ES-I3 (cell line): ENCODE results near the gene LEUTX.

Experiments used
- H3K36me3 ChIP-seq: 2 replicates; pipeline ENCODE4 v1.6.1; 2013; ENCODE audit warnings: mild to moderate bottlenecking, low read length, control low read depth, moderate library complexity; ENCODE audit not compliant: insufficient read depth
- H3K4me1 ChIP-seq: 2 replicates; pipeline ENCODE4 v1.6.1; 2013; ENCODE audit warnings: mild to moderate bottlenecking, control low read depth, low read length; ENCODE audit not compliant: insufficient read depth
- H3K9ac ChIP-seq: 2 replicates; pipeline ENCODE4 v1.6.1; 2013; ENCODE audit warnings: low read depth, mild to moderate bottlenecking, low read length, moderate library complexity
- H3K9me3 ChIP-seq: 2 replicates; pipeline ENCODE4 v1.6.1; 2013; ENCODE audit warnings: mild to moderate bottlenecking, low read length, moderate library complexity; ENCODE audit not compliant: control insufficient read depth, insufficient read depth

Gene LEUTX

GRCh38 chr19:39823686-39824085 is 45.0 kb downstream of the LEUTX start:
- Histone ChIP-seq H3K9me3 (no peaks in the 10 kb centered on the region), H3K4me1 (no peaks in the 10 kb centered on the region), H3K36me3 (no peaks in the 10 kb centered on the region; the same call in 1 of the 2 replicates), H3K9ac (peak overlapping the region; percentile 97; the same call in 1 of the 2 replicates)

DNA sequence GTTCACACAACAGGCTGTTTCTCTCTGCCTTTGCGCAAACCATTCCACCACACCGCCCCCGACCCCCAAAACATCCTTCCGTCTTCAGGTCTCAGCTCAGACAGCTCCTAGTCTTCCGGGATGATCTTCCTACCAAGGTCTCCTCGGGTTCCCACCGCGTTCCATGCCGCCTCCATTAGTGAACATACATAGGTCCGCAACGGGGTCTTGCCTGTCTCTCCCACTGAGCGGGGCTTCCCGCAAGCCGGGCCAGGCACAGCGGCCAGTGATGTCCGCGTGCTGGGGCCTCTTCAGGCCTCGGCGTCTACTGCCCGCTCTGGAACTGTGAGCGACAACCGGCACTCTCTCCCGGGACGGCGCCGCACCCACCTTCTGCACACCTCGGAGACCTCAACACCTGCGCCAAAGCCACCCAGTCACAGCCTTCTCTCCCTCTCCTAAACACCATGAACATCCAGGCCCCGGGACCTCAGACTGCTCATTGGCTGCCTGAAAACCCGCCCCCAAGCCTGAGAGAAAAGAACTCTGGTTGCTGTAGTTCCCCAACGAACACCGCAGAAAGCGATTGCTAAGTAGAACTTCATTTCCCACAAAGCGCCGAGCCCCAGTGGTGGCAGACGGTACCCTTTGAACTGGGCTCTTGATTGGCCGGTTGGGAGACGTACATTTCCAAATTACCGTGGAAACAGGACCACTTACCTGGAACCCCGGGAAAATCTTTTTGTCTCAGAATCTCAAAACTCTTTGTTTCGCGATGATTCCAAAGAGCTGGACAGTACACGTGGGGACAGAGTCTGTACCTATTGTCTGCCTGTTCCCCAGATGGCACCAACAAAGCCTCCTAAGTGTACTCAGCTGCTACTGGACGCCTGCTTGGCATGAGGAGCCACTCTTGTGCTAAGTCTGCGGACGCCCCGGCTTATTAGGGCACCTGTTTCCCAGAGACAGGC is 45.8 kb downstream of the LEUTX start:
- no peaks in the 10 kb centered on the region for H3K9me3 ChIP-seq
- H3K4me1 ChIP-seq: no peaks in the 10 kb centered on the region
- no peaks in the 10 kb centered on the region; the same call in 1 of the 2 replicates for H3K36me3 ChIP-seq
- peak overlapping the region; percentile 97 for H3K9ac ChIP-seq

DNA sequence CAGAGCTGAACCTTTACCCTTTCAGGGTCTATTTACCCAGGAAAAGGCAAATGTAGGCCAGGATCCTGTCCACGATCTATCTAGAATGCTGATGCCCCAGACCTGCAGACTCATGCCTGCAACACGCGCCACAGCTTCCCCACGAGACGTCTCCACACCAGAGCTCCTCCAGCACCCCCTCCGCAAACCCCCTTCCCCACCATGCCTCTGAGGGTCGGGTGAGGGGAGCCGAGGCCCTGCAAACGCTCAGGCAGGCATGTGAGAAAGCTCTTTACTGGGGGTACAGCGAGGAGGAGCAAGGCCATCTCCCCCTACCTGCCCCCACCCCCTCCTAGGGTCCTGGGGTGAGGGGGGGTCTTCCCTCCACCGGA is 46.4 kb downstream of the LEUTX start:
- Histone ChIP-seq H3K36me3 (no peaks in the 10 kb centered on the region; the same call in 1 of the 2 replicates), H3K9me3 (no peaks in the 10 kb centered on the region), H3K4me1 (no peaks in the 10 kb centered on the region), H3K9ac (peak overlapping the region; percentile 97; the same call in 1 of the 2 replicates)

- Histone ChIP-seq H3K36me3 (no peaks in the 10 kb centered on the region; the same call in 1 of the 2 replicates), H3K9ac (no peak overlapping the region), H3K9me3 (no peaks in the 10 kb centered on the region), H3K4me1 (no peaks in the 10 kb centered on the region)
Measured at GRCh38 chr19:39825531-39826076, 47.0 kb downstream of the LEUTX start.

- Histone ChIP-seq H3K9ac (no peak overlapping the region), H3K36me3 (no peaks in the 10 kb centered on the region; the same call in 1 of the 2 replicates), H3K9me3 (no peaks in the 10 kb centered on the region), H3K4me1 (no peaks in the 10 kb centered on the region)
Measured at GRCh38 chr19:39826311-39826945, 47.8 kb downstream of the LEUTX start.

DNA sequence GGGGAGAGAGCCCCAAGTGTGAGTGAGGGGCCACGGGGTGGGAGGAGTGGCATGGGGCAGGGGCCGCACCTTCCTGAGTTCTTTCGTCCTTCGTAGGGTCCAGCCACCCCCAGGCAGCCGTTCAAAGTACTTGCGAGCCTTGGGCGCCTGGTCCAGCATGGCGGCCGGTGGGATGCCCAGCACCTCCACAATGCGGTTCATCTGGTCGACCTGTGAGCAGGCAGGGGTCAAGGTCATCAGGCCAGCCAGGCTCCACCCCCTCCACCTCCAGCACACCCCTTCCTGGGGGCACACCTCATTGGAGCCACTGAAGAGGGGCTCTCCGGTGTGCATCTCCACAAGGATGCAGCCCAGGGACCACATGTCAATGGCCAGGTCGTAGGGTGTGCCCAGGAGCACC is 48.6 kb downstream of the LEUTX start:
- Histone ChIP-seq H3K9ac (no peak overlapping the region), H3K36me3 (no peaks in the 10 kb centered on the region; the same call in 1 of the 2 replicates), H3K4me1 (no peaks in the 10 kb centered on the region), H3K9me3 (no peaks in the 10 kb centered on the region)

DNA sequence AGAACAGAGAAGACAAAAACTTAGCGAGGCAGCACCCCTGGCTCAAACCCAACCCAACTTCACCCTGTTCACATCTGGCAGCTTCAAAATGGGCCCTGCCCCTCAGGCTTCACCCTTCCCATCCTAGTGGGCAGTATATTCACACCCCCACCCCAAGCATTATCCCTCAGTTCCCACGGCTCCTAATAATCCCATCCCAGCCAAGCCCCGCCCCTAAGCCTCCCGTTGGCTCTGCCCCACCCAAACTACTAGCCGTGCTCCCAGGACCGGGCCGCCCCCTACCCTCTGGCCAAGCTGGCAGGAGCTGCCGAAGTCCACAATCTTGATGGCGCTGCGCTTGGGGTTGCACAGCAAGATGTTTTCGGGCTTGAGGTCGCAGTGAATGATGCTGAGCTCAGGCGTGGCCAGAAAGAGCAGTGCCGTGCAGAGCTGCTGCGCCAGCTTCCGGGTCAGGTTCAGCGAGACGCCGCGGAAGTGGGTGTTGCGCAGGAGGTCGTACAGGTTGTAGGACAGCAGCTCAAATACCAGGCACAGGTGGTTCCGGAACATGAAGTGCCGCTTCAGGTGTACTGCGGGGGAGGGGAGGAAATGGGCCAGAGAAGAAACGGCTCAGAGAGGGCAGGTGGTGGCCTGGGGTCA is 49.5 kb downstream of the LEUTX start:
- Histone ChIP-seq H3K36me3 (no peaks in the 10 kb centered on the region; the same call in 1 of the 2 replicates), H3K9me3 (no peaks in the 10 kb centered on the region), H3K4me1 (no peaks in the 10 kb centered on the region), H3K9ac (no peak overlapping the region)

DNA sequence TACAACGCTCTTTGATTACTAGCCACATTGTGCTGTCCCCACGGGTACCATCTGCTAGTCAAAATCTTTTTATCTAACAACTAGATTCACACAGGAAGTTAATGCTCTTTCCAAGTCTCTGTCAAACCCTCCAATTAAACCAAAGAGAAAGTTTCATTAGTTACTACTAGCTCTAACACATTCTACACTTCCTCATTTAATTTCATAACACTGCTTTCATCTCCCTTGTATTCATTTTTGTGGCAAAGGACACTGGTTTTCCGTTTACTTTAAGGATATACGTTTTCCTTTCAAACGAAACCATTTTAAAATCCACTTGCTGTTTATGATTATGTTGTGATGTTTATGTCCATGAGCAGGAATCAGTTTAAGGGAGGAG is 50.0 kb downstream of the LEUTX start:
- Histone ChIP-seq H3K9ac (no peak overlapping the region), H3K36me3 (no peaks in the 10 kb centered on the region; the same call in 1 of the 2 replicates), H3K4me1 (no peaks in the 10 kb centered on the region), H3K9me3 (no peaks in the 10 kb centered on the region)

DNA sequence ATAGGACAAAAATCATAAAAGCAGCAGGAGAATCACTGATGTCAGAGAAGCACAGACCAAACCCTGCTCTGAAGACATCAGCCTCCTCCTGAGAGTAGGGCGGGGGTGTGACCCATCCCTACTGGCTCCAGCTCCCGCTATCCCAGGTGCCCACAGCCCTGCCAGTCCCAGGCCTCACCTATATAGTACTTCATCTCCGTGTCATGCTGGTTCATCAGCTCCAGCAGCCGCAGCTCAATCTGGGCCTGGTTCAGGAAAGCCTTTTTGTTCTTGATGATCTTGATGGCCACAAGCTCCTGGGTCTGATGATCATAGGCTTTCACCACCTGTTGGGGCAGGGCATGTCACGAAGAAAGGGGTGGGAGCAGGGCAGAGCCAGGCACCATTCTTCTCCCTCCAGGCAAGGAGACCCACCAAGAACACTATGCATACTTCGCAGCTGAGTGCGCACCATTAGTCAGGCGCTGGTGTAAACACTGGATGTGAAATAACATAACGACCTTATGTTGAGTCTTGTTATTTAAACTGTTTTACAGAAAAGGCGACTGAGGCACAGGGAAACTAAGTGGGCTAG is 51.1 kb downstream of the LEUTX start:
- H3K9me3 ChIP-seq: no peaks in the 10 kb centered on the region
- peaks cover 3% of the 10 kb centered on the region; the same call in 1 of the 2 replicates for H3K36me3 ChIP-seq
- no peak overlapping the region for H3K9ac ChIP-seq
- H3K4me1 ChIP-seq: no peaks in the 10 kb centered on the region

DNA sequence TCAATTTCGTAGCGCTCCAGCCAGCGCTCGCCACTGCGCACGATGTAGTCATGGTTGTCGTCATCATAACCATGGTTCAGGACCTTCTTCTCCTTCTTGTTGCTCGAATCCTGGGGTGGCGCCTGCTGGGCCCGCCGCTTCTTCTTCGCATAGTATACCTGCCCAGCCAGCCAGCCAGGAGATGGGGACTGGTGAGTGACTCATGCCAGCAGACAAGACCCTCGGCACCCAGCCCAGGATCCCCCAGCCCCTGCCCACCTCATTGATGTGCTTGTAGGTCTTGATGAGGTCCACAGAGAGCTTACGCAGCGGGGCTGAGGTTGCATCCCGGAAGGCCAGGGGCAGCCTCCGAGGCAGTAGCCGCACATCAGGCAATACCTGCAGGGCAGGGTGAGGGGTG is 51.8 kb downstream of the LEUTX start:
- Histone ChIP-seq H3K4me1 (no peaks in the 10 kb centered on the region), H3K9me3 (no peaks in the 10 kb centered on the region), H3K36me3 (peaks cover 3% of the 10 kb centered on the region; the same call in 1 of the 2 replicates), H3K9ac (no peak overlapping the region)

GRCh38 chr19:39830847-39831246 is 52.2 kb downstream of the LEUTX start:
- Histone ChIP-seq H3K9me3 (no peaks in the 10 kb centered on the region), H3K36me3 (peaks cover 3% of the 10 kb centered on the region; the same call in 1 of the 2 replicates), H3K4me1 (no peaks in the 10 kb centered on the region), H3K9ac (no peak overlapping the region)

DNA sequence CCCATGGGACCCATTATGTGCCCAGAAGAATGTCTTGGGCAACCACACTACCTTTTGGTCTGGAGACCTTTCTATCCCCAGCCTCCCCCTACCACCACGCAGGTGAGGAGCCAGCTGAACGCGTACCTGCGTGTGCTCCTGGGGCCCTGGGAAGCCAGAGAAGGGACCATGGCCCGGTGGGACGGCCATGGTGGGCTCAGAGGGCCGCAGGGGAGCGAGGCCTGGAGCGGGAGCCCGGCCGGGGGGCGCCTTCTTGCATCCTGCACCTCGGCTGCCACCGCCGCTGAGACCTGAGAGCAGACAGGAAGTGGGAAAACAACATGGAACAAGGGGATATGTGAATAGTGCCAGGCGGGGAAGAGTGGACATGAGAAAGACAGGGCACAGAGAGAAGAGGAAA is 53.0 kb downstream of the LEUTX start:
- H3K9me3 ChIP-seq: no peaks in the 10 kb centered on the region
- H3K4me1 ChIP-seq: no peaks in the 10 kb centered on the region
- peaks cover 3% of the 10 kb centered on the region; the same call in 1 of the 2 replicates for H3K36me3 ChIP-seq
- H3K9ac ChIP-seq: no peak overlapping the region

GRCh38 chr19:39832341-39833083 is 53.9 kb downstream of the LEUTX start:
- H3K4me1 ChIP-seq: no peaks in the 10 kb centered on the region
- H3K9me3 ChIP-seq: no peaks in the 10 kb centered on the region
- H3K9ac ChIP-seq: peak overlapping the region; percentile 76
- H3K36me3 ChIP-seq: peaks cover 8% of the 10 kb centered on the region
